HepG2 (cell line): ENCODE results near the gene ROM1. TPM values are rescaled to one million over a fixed set of nuclear protein-coding genes. Genes with fewer than 3 reads are reported as not detected.

Source experiments
- ATF7-NPFF ChIP-seq: sonication (generic); formaldehyde crosslinking; IDR thresholded peaks from 2 replicates; pipeline ENCODE4 v1.8.1; 2023; ENCODE audit warnings: mild to moderate bottlenecking, low read depth, missing genetic modification reagents, moderate library complexity
- BRD4 ChIP-seq: sonication (generic); formaldehyde crosslinking; IDR thresholded peaks from 2 replicates; pipeline ENCODE4 v1.4.0; 2020; ENCODE audit warnings: missing genetic modification reagents
- CCAR2 ChIP-seq: fragments of 200-400 bp; formaldehyde crosslinking; optimal IDR thresholded peaks from 2 replicates; pipeline ENCODE3; 2018; ENCODE audit warnings: low read depth, mild to moderate bottlenecking, low read length, moderate library complexity
- DPF2 ChIP-seq: sonication (generic); formaldehyde crosslinking; IDR thresholded peaks from 2 replicates; pipeline ENCODE4 v1.4.0; 2020; ENCODE audit warnings: mild to moderate bottlenecking, low read depth, missing genetic modification reagents, borderline replicate concordance
- EEA1 ChIP-seq: sonication (generic); formaldehyde crosslinking; IDR thresholded peaks from 2 replicates; pipeline ENCODE4 v1.5.1; 2020; ENCODE audit warnings: mild to moderate bottlenecking, missing genetic modification reagents, borderline replicate concordance
- FOXC1 ChIP-seq: sonication (generic); formaldehyde crosslinking; IDR thresholded peaks from 2 replicates; pipeline ENCODE4 v1.8.0; 2022; ENCODE audit warnings: mild to moderate bottlenecking, missing genetic modification reagents, borderline replicate concordance
- GABPB1 ChIP-seq: IDR thresholded peaks from 2 replicates; pipeline ENCODE4 v1.6.1; 2016; ENCODE audit warnings: mild to moderate bottlenecking, missing genetic modification reagents, moderate library complexity, missing compliant biosample characterization
- GPN1 ChIP-seq: sonication (generic); formaldehyde crosslinking; IDR thresholded peaks from 2 replicates; pipeline ENCODE4 v1.5.1; 2020; ENCODE audit warnings: missing genetic modification reagents, borderline replicate concordance
- HHEX ChIP-seq: IDR thresholded peaks from 2 replicates; pipeline ENCODE4 v1.6.1; 2016; ENCODE audit warnings: control low read depth
- KDM4B ChIP-seq: sonication (generic); formaldehyde crosslinking; IDR thresholded peaks from 2 replicates; pipeline ENCODE4 v1.4.0; 2020; ENCODE audit warnings: missing genetic modification reagents
- MAFK ChIP-seq, 2 experiments: IDR thresholded peaks in 1 of 2; conservative IDR thresholded peaks in 1 of 2; 2 replicates each; pipeline ENCODE4 v1.6.1; 2011; ENCODE audit warnings: improper control_type of control experiment in 2 of 2, low read length in 2 of 2
- MXD4 ChIP-seq: IDR thresholded peaks from 2 replicates; pipeline ENCODE4 v1.6.1; 2016; ENCODE audit warnings: mild to moderate bottlenecking, missing biosample characterization, missing genetic modification reagents
- MYC ChIP-seq: sonication (generic); formaldehyde crosslinking; IDR thresholded peaks from 2 replicates; pipeline ENCODE4 v1.9.0; 2021; ENCODE audit warnings: missing genetic modification reagents, borderline replicate concordance
- NFYC ChIP-seq: IDR thresholded peaks from 2 replicates; pipeline ENCODE4 v1.6.1; 2016; ENCODE audit warnings: missing genetic modification reagents, missing compliant biosample characterization
- NR2F1 ChIP-seq, 2 experiments: fragments of 450-650 bp in 1 of 2; formaldehyde crosslinking in 1 of 2; IDR thresholded peaks; 2 replicates each; pipeline versions ENCODE4 v1.5.0 to v1.6.1; 2016 to 2020; ENCODE audit warnings: mild to moderate bottlenecking in 1 of 2, missing compliant biosample characterization in 1 of 2, missing genetic modification reagents in 1 of 2, moderate library complexity in 1 of 2
- RBFOX2 ChIP-seq: fragments of 200-400 bp; formaldehyde crosslinking; IDR thresholded peaks from 2 replicates; pipeline ENCODE4 v1.6.1; 2017; ENCODE audit warnings: low read depth, mild to moderate bottlenecking, low read length
- ZBTB7B ChIP-seq: sonication (generic); formaldehyde crosslinking; IDR thresholded peaks from 2 replicates; pipeline ENCODE4 v1.4.0; 2020; ENCODE audit warnings: missing genetic modification reagents
- ZFP1 ChIP-seq: IDR thresholded peaks from 2 replicates; pipeline ENCODE4 v1.6.1; 2016
- ZNF180 ChIP-seq: sonication (generic); formaldehyde crosslinking; IDR thresholded peaks from 2 replicates; pipeline ENCODE4 v1.4.0; 2020; ENCODE audit warnings: low read depth, missing genetic modification reagents, borderline replicate concordance
- ZNF224 ChIP-seq: sonication (generic); formaldehyde crosslinking; IDR thresholded peaks from 2 replicates; pipeline ENCODE4 v1.5.0; 2020; ENCODE audit warnings: mild to moderate bottlenecking, missing genetic modification reagents
- ZNF260 ChIP-seq: sonication (generic); formaldehyde crosslinking; IDR thresholded peaks from 2 replicates; pipeline ENCODE4 v1.4.0; 2020; ENCODE audit warnings: missing genetic modification reagents, low read depth, mild to moderate bottlenecking, borderline replicate concordance
- ZNF296 ChIP-seq: sonication (generic); formaldehyde crosslinking; conservative IDR thresholded peaks from 2 replicates; pipeline ENCODE4 v1.5.0; 2020; ENCODE audit warnings: mild to moderate bottlenecking, missing genetic modification reagents
- ZNF354B ChIP-seq: sonication (generic); formaldehyde crosslinking; IDR thresholded peaks from 2 replicates; pipeline ENCODE4 v1.8.0; 2022; ENCODE audit warnings: mild to moderate bottlenecking, missing genetic modification reagents
- ZNF570 ChIP-seq: sonication (generic); formaldehyde crosslinking; IDR thresholded peaks from 2 replicates; pipeline ENCODE4 v1.4.0; 2020; ENCODE audit warnings: mild to moderate bottlenecking, missing genetic modification reagents, borderline replicate concordance
- ZNF615 ChIP-seq: sonication (generic); formaldehyde crosslinking; IDR thresholded peaks from 2 replicates; pipeline ENCODE4 v1.5.0; 2020; ENCODE audit warnings: mild to moderate bottlenecking, missing genetic modification reagents, borderline replicate concordance
- ZNF761 ChIP-seq: sonication (generic); formaldehyde crosslinking; conservative IDR thresholded peaks from 2 replicates; pipeline ENCODE4 v1.4.0; 2020; ENCODE audit warnings: mild to moderate bottlenecking, missing genetic modification reagents
- ZNF768 ChIP-seq: sonication (generic); formaldehyde crosslinking; IDR thresholded peaks from 2 replicates; pipeline ENCODE4 v1.4.0; 2020; ENCODE audit warnings: missing genetic modification reagents
- polyA plus RNA-seq, 8 experiments: library from polyadenylated mRNA; depleted of rRNA in 3 of 8; stranded (reverse) in 7 of 8; unstranded in 1 of 8; fragments of >200 nt; fragmentation: Illumina TruSeq in 4 of 8; extraction: Trizol in 4 of 8; gene quantifications; 2 replicates each; pipeline versions ENCODE4 v1.2.1 to v1.2.3, GENCODE V29; 2011 to 2016; ENCODE audit warnings: low read depth in 4 of 8, missing spikeins in 1 of 8, mixed read lengths in 1 of 8; ENCODE audit not compliant: insufficient read depth in 1 of 8
- total RNA-seq, 5 experiments: library from RNA; depleted of rRNA; stranded (reverse); fragments of >200 nt; fragmentation: Illumina TruSeq; extraction: Trizol; gene quantifications; 2 replicates each; pipeline ENCODE4 v1.2.3, GENCODE V29; 2016; ENCODE audit warnings: low read depth in 1 of 5
- TF ChIP-seq, protein P1 (sequence below): sonication (generic); formaldehyde crosslinking; IDR thresholded peaks from 2 replicates; pipeline ENCODE4 v1.4.0; 2020; ENCODE audit warnings: missing genetic modification reagents

ROM1 gene
- total and polyA plus RNA-seq, 2 of the 13 experiments (the other 11 are each of a cell fraction or from before 2014, with no cell fraction given), result 1.2 to 2.4 TPM

DNA sequence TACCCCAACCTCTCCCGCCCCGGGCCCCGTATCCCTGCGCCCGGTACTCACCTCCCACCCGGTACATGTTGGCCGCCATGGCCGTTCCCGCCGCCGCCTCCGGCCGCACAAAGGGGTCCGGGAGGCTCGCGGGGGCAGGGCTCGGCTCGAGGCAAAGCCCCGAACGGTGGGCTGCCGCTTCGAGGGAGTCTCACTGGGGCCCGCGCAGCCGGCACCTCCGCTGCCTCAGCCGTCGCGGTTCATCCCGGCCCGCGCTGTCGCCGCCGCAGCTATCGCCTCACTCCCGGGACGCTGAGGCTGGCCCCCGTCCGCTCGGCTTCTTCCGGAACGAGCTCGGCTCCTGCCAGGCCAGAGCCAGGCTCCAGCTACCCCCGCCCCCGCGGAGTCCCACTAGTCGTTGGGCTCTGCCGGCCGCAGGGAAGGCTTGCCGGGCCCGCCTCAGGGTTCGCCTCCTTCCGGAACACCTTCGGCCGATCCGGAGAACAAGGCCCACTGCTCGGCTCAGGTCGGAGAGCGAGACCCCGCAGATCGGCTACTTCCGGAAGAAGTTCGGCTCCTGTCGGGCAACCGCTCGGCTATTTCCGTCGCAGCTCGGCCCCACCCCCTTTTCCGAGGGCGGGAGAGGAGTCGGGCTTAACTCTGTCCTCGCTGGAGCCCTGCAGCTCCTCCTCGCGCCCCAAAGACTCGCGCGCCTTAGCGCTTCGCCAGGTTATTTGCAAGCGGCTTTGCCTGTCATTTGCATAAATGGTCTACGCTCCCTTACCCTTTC lies 11.5 kb upstream of the ROM1 start, which contains the start of gene MTA2 (continued):
- TF ChIP-seq ZNF768 (CRISPR knock-in tag) (peak; percentile 14; the same call in 1 of the 2 replicates), NR2F1 (CRISPR knock-in tag; IDR thresholded peaks at IDR 0.05) (no peak), FOXC1 (CRISPR knock-in tag) (peak; percentile 59; the same call in 1 of the 2 replicates), EEA1 (CRISPR knock-in tag) (0 out of 2 replicates have a peak, but pooled peaks have one; percentile 30), ZNF354B (CRISPR knock-in tag) (no peak), ZNF180 (CRISPR knock-in tag) (no peak), ZBTB7B (CRISPR knock-in tag) (0 out of 2 replicates have a peak, but pooled peaks have one; percentile 31), CCAR2 (no peak), ATF7-NPFF (CRISPR knock-in tag) (no peak), ZNF570 (CRISPR knock-in tag) (no peak), ZNF296 (CRISPR knock-in tag) (no peak; the same call in 1 of the 2 replicates), ZNF260 (CRISPR knock-in tag) (no peak), GABPB1 (peak; percentile 79), RBFOX2 (peak; percentile 91), ZNF615 (CRISPR knock-in tag) (0 out of 2 replicates have a peak, but pooled peaks have one; percentile 19), ZNF761 (CRISPR knock-in tag) (no peak), BRD4 (CRISPR knock-in tag) (peak; percentile 56; the same call in 1 of the 2 replicates), KDM4B (CRISPR knock-in tag) (peak; percentile 70; the same call in 1 of the 2 replicates), GPN1 (CRISPR knock-in tag) (no peak), MXD4 (peak; percentile 49; the same call in 1 of the 2 replicates), ZFP1 (CRISPR knock-in tag) (no peak), MYC (CRISPR knock-in tag) (peak; percentile 66), NFYC (CRISPR knock-in tag) (no peak), ZNF224 (CRISPR knock-in tag) (peak; percentile 96), MAFK (conservative IDR thresholded peaks at IDR 0.05 in 1 of 2, IDR thresholded peaks at IDR 0.05 in 1 of 2; ENCODE audit: low read length in 2 of 2) (no peak), HHEX (CRISPR knock-in tag) (no peak), DPF2 (CRISPR knock-in tag) (no peak)
- TF ChIP-seq, protein P1, sequence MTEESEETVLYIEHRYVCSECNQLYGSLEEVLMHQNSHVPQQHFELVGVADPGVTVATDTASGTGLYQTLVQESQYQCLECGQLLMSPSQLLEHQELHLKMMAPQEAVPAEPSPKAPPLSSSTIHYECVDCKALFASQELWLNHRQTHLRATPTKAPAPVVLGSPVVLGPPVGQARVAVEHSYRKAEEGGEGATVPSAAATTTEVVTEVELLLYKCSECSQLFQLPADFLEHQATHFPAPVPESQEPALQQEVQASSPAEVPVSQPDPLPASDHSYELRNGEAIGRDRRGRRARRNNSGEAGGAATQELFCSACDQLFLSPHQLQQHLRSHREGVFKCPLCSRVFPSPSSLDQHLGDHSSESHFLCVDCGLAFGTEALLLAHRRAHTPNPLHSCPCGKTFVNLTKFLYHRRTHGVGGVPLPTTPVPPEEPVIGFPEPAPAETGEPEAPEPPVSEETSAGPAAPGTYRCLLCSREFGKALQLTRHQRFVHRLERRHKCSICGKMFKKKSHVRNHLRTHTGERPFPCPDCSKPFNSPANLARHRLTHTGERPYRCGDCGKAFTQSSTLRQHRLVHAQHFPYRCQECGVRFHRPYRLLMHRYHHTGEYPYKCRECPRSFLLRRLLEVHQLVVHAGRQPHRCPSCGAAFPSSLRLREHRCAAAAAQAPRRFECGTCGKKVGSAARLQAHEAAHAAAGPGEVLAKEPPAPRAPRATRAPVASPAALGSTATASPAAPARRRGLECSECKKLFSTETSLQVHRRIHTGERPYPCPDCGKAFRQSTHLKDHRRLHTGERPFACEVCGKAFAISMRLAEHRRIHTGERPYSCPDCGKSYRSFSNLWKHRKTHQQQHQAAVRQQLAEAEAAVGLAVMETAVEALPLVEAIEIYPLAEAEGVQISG (CRISPR knock-in tag), result peak; percentile 72
